Epithelial cell of esophagus (primary cell): ENCODE results near the gene PCSK6.

Experiments
- DNase-seq: peaks from one replicate; pipeline ENCODE4 v3.0.0; 2010; ENCODE audit warnings: low read depth
- H3K4me3 ChIP-seq: 2 replicates; pipeline ENCODE4 v1.5.1; 2011; ENCODE audit warnings: mild to moderate bottlenecking, low read length, control low read depth
- CTCF ChIP-seq: IDR thresholded peaks from 2 replicates; pipeline ENCODE4 v1.5.1; 2011; ENCODE audit warnings: low read depth, mild to moderate bottlenecking, low read length, control low read depth, inconsistent platforms; ENCODE audit not compliant: insufficient read depth; ENCODE audit errors: missing control alignments

PCSK6 gene

DNA sequence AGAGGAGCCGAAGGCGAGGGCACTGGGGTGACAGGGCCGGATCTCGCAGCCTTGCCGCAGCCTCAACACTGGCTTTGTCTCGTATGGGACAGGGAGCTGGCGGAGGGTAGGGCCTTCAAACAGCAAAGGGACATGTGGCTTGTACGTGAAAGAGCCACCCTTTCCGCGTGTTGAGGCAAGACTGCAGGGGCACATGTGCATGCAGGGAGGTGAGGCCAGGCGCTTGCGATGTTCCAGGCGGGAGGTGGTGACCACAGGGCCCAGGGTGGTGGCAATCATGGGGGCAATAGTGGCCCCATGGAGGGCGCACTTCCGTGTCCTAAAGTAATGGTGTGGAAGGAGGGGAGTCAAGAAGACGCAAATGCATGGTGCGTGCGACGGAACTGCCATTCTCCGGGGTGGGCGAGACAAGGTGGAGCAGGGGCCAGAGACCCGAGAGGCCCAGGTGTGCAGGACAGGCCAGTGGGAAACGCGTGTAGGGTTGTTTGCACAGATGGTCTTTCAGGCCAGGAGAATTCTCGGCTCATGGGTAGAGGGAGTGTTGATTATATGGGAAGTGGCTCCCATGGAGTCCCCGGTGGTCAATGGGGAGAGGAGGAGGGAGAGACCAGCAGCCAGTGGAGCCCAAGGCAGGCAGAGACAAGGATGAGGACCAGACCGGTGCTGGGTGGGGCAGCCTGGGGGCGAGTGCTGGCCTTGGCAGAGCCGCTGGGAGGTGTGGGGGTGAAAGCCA, 45.8 kb upstream of the PCSK6 start:
- no peak for DNase-seq
- no peak overlapping the region for H3K4me3 ChIP-seq
- no peak for TF ChIP-seq CTCF

GRCh38 chr15:101534376-101534970, 45.0 kb upstream of the PCSK6 start:
- no peak for DNase-seq
- no peak overlapping the region for H3K4me3 ChIP-seq
- no peak for TF ChIP-seq CTCF

GRCh38 chr15:101533371-101534140, 44.0 kb upstream of the PCSK6 start:
- no peak overlapping the region for H3K4me3 ChIP-seq
- DNase-seq, result no peak
- no peak for TF ChIP-seq CTCF

DNA sequence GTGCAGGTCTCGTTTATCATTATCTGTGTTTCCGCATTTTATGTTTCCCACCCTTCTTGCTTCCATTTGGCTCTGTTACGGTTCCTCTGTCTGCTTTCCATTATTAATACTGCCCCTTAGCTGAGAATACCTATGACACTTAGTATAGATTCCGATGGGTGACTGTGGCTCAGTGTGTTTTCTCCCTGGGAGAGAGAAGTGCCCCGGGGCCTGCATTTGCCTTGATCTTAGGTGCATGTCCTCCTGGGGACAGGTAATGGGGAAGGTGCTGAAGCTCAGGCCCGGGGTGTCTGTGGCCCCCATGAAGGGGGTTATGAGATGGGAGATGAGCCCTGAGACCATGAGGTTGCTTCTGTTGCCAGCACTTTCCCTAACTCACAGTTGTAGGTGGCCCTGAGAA, 43.4 kb upstream of the PCSK6 start:
- no peak for TF ChIP-seq CTCF
- no peak for DNase-seq
- no peak overlapping the region for H3K4me3 ChIP-seq

- DNase-seq, result no peak
- no peak overlapping the region for H3K4me3 ChIP-seq
- TF ChIP-seq CTCF, result no peak
Observed at GRCh38 chr15:101531170-101531569, 41.7 kb upstream of the PCSK6 start.

DNA sequence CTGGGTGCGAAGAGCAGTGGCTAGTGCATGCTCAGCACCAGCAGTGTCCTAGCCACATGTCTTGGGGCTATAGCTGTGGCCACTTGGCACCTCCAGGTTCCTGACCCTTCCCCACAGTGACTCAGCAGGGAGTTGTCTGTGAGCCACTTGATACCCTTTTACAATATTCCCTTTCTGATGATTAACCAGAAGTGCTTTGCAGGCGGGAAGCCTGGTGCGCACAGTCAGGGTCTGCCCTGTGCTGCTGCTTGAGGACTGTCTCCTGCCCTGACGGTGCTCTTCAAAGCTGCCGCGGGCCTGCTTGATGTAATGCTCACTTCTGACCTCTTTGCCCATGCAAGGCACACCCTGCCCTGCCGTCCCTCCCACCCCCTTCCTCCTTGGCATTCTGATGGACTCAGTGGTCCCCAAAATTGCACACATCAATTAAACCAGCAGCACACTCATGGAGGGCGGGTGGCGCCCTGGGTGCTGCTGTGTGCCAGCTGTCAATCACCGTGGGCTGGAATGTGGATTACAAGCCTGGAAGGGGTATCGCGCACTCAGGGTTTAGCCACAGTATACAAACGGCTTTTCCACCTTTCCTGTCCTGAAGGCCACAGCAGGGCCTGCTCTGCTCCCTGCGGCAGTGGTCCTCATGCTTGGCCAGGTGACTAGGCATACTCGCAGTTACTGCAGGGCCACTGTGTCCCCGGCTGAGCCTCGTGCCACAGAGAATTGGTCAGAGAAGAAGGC, 40.9 kb upstream of the PCSK6 start:
- DNase-seq, result no peak
- no peak for TF ChIP-seq CTCF
- no peak overlapping the region for H3K4me3 ChIP-seq
